Erythroblast (primary cell): Measurements from ENCODE around the gene PTCH2.

ENCODE experiments used
- GATA1 ChIP-seq: IDR thresholded peaks from 2 replicates; pipeline ENCODE4 v1.6.1; 2011; ENCODE audit warnings: low read depth, mild to moderate bottlenecking, control low read depth, low read length, moderate library complexity
- POLR2A ChIP-seq: IDR thresholded peaks from 2 replicates; pipeline ENCODE4 v1.6.1; 2011; ENCODE audit warnings: mild to moderate bottlenecking, low read length

DNA sequence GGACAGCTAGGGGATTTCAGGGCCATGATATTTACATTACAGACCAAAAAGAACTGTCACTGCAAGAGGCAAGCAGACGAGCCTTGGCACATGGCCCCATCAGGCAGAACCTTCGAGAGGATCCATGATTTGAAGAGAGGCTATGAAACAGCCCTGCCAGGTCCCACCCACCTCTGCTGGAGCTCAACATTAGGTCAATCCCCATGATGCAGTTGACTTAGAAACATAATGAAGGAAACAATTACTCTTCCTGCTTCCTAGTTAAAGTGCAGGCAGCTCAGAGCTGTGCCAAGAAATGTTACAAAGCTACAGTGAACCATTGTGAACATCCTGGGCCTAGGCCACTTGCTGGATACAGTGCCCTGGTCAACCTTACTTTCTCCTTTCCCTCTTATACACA is 41.7 kb upstream of the PTCH2 start:
- TF ChIP-seq POLR2A (no peak), GATA1 (no peak)
